Adrenal gland (tissue), 12 donors: ENCODE measurements around the gene GEMIN4. TPM values are rescaled to one million over a fixed set of nuclear protein-coding genes. Genes with fewer than 3 reads are reported as not detected.
"Not testable (repeated sequence)": the region's sequence is repeated elsewhere in the genome, so short reads cannot be mapped to it uniquely, and the experiment has no call there.

Experiments
- DNase-seq, 7 donors: peaks; one replicate each; pipeline ENCODE4 v3.0.0-alpha.2; 2019 to 2020
- H3K27ac ChIP-seq, 5 donors: fragments of 200-600 bp; sonication (generic) in 4 of 5; 1 replicate in 3 of 5; 2 replicates in 2 of 5; pipeline versions ENCODE4 v1.5.1 to v1.8.0; 2016 to 2020; ENCODE audit warnings: mild to moderate bottlenecking in 1 of 5
- H3K27me3 ChIP-seq: fragments of 200-600 bp; 2 replicates; pipeline ENCODE4 v1.8.0; 2021
- H3K36me3 ChIP-seq, 2 donors: fragments of 200-600 bp; replicated peaks in 1 of 2; 1 replicate in 1 of 2; 2 replicates in 1 of 2; pipeline versions ENCODE4 v1.5.1 to v1.8.0; 2018 to 2022
- H3K4me1 ChIP-seq, 2 donors: fragments of 200-600 bp; replicated peaks in 1 of 2; 1 replicate in 1 of 2; 2 replicates in 1 of 2; pipeline versions ENCODE4 v1.5.1 to v1.8.0; 2018 to 2021
- H3K4me3 ChIP-seq, 4 donors: fragments of 200-600 bp; sonication (generic) in 3 of 4; one replicate each; pipeline ENCODE4 v1.5.1; 2016 to 2018
- H3K9me3 ChIP-seq, 3 donors: fragments of 200-600 bp; sonication (generic) in 1 of 3; replicated peaks in 1 of 3; 1 replicate in 2 of 3; 2 replicates in 1 of 3; pipeline versions ENCODE4 v1.5.1 to v1.8.0; 2016 to 2021
- POLR2A ChIP-seq, 2 donors: fragments of 450-650 bp; IDR thresholded peaks; one replicate each; pipeline ENCODE4 v1.6.1; 2017; ENCODE audit warnings: antibody characterized with exemption in 2 of 2, mild to moderate bottlenecking in 2 of 2, moderate library complexity in 1 of 2
- WGBS, 4 donors: extraction: QIAGEN DNeasy Blood & Tissue Kit in 2 of 4; methylation state at CpG; one replicate each; pipeline versions ENCODE4 v1.1.5 to v1.1.7; 2013 to 2017; 5-methylcytosine and 5-hydroxymethylcytosine counted together
- intact Hi-C, 2 donors: fragments of 100-400 bp; cut with DNase I; formaldehyde crosslinking; loops; one replicate each; pipeline versions ENCODE4 v1.14.1 to v1.15.0; 2022 to 2023
- polyA plus RNA-seq, 3 donors: library from polyadenylated mRNA; stranded (reverse); fragments of 200-250 nt in 2 of 3; fragments of 350-450 nt in 1 of 3; fragmentation: Illumina TruSeq in 1 of 3; extraction: RNeasy Lipid Tissue Mini Kit (QIAGEN cat#74804) in 1 of 3; gene quantifications; one replicate each; pipeline ENCODE4 v1.2.3, GENCODE V29; 2013 to 2014
- total RNA-seq, 9 donors: library from RNA; depleted of rRNA in 4 of 9; stranded (reverse); fragments of >200 nt in 4 of 9; fragments of 120-200 nt in 1 of 9; fragmentation: NEBNext Ultra II Directional in 1 of 9; extraction: Animal tissue kit (Norgen Biotek cat#: 25700) in 1 of 9; gene quantifications; one replicate each; pipeline versions ENCODE4 v1.1.0 to v1.2.4, GENCODE V29; 2013 to 2023
- TF ChIP-seq, protein P1 (sequence below), 6 experiments: fragments of 450-650 bp in 4 of 6; fragments of 200-600 bp in 2 of 6; sonication (generic) in 1 of 6; IDR thresholded peaks; 1 replicate in 5 of 6; 2 replicates in 1 of 6; pipeline versions ENCODE4 v1.5.1 to v1.8.0; 2016 to 2021; ENCODE audit warnings: antibody characterized with exemption in 6 of 6, mild to moderate bottlenecking in 2 of 6, moderate library complexity in 1 of 6
- donor health status: healthy with polysubstance abuse.
- donor health status: Bipolar disorder and iron deficiency.
- donor health status: DM: yes; HTN: yes; CAD: no.
- donor health status: DM: no; HTN: no; CAD: no.
- donor health status: DM: no; HTN: no; CAD: no.
- donor health status: DM: yes; HTN: yes; CAD: no.

GEMIN4 gene
- total and polyA plus RNA-seq, 12 donors = 5.3 to 22.8 (median 13.2) TPM

DNA sequence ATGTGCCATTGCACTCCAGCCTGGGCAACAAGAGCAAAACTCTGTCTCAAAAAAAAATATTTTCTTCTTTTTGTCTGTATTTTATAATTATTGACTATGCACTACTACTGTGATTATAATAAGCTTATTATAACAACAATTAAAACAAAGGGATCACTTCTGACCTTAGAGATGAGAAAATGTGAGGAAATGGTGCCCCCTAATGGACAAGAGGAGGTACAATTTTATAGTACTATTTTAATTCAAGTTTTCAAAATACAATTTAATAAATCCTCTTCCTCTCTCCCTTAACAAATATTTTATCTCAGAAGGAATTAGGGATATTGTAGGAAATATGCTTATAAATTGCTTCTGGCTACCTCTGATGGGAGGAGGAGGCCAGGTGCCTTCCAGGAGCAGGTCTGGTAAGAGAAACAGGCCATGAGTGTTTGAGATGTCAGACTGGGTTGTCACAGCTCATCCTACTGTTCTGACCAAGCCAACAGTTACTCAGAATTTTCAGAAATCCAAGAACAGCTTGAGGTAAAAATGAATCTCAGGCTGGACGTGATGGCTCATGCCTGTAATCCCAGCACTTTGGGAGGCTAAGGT lies 51.5 kb downstream of the GEMIN4 start:
- DNase-seq = peak in 1 of 7 donors; percentile 7
- Histone ChIP-seq H3K36me3 (peaks cover 0 to 11% of the 10 kb centered on the region in 2 donors), H3K27ac (no peak overlapping the region), H3K4me3 (no peak overlapping the region), H3K9me3 (no peaks in the 10 kb centered on the region), H3K4me1 (peaks cover 0 to 18% of the 10 kb centered on the region in 2 donors), H3K27me3 (no peaks in the 10 kb centered on the region)
- no peak for TF ChIP-seq POLR2A (IDR thresholded peaks at IDR 0.05)
- TF ChIP-seq, protein P1, sequence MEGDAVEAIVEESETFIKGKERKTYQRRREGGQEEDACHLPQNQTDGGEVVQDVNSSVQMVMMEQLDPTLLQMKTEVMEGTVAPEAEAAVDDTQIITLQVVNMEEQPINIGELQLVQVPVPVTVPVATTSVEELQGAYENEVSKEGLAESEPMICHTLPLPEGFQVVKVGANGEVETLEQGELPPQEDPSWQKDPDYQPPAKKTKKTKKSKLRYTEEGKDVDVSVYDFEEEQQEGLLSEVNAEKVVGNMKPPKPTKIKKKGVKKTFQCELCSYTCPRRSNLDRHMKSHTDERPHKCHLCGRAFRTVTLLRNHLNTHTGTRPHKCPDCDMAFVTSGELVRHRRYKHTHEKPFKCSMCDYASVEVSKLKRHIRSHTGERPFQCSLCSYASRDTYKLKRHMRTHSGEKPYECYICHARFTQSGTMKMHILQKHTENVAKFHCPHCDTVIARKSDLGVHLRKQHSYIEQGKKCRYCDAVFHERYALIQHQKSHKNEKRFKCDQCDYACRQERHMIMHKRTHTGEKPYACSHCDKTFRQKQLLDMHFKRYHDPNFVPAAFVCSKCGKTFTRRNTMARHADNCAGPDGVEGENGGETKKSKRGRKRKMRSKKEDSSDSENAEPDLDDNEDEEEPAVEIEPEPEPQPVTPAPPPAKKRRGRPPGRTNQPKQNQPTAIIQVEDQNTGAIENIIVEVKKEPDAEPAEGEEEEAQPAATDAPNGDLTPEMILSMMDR (IDR thresholded peaks at IDR 0.05) = peak; percentile 64 to 85 (median 71)
- intact Hi-C loops = loop anchor here in 1 of 2 donors (5.0 kb wide), 1 partner anchor 558 kb away; a partner anchor contains a TSS
- WGBS, 4 donors = 47 to 62% (median 52%) methylated on average over 1 of the region's 1 CpG

DNA sequence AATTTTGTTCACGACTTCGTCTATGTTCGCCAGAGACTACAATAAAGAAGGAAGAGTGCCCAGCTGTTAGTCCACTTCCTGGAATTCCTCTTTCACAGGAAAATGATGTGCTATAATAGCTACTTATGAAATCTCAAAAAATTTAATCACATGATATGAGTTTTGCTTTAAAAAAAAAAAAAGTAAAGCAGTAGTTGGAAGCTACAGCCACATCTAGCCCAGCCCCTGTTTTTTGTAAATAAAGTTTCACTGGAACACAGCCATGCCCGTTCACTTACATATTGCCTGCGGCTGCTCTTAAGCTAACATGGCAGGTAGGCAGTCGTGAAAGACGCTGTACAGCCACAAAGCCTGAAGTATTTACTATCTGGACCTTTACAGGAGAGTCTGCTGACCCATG lies 52.7 kb downstream of the GEMIN4 start:
- Histone ChIP-seq H3K4me1 (peaks cover 4 to 19% of the 10 kb centered on the region in 2 donors), H3K27me3 (no peaks in the 10 kb centered on the region), H3K9me3 (no peaks in the 10 kb centered on the region), H3K4me3 (no peak overlapping the region), H3K36me3 (peaks cover 0 to 11% of the 10 kb centered on the region in 2 donors), H3K27ac (peak overlapping the region in 2 of 5 donors; percentile 22 to 43)
- TF ChIP-seq POLR2A (IDR thresholded peaks at IDR 0.05) = no peak
- 75 to 82% (median 77%) methylated on average over 7 of the region's 7 CpGs for WGBS, 4 donors
- DNase-seq = peak in 1 of 7 donors; percentile 13
- intact Hi-C loops = loop anchor here (2.0 to 10.0 kb wide), 3 partner anchors 145 to 287 kb away; a partner anchor contains a TSS

DNA sequence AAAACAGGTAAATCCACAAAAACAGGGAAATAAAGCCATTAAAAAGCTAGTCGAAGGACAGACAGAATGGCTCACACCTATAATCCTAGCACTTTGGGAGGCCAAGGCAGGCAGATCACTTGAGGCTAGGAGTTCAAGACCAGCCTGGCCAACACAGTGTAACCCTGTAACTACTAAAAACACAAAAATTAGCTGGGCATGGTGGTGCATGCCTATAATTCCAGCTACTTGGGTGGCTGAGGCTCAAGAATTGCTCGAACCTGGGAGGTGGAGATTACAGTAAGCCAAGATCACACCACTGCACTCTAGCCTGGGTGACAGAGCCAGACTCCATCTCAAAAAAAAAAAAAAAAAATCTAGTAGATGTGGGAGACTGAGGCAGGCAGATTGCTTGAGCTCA lies 54.0 kb downstream of the GEMIN4 start:
- not testable (repeated sequence) for H3K4me3 ChIP-seq, H3K9me3 ChIP-seq, H3K27me3 ChIP-seq, DNase-seq, H3K27ac ChIP-seq
- Histone ChIP-seq H3K36me3 (peaks cover 0 to 20% of the 10 kb centered on the region in 2 donors), H3K4me1 (peaks cover 4 to 19% of the 10 kb centered on the region in 2 donors)
- intact Hi-C loops = loop anchor here (2.0 to 10.0 kb wide), 3 partner anchors 143 to 286 kb away; a partner anchor contains a TSS
- WGBS, 4 donors = 90 to 100% (median 94%) methylated on average over 2 of the region's 2 CpGs

DNA sequence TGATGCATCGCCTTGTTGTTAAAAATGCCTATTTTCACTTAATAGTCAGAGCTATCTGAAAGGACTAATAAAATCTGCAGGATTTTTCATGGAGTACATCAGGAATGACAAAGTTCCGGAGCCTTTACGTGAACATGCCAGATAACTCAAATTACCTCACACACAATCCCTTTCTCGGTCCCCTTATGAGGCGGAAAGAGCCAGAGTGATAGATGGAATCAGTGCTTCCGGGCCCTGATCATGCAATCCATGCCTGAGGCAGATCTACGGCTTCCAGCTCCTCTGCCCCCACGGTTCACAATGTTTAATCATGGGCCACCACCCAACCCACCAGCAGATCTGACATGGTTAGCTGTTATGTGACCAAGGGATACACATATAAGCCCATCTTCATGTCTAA lies 54.4 kb downstream of the GEMIN4 start:
- TF ChIP-seq, protein P1 (IDR thresholded peaks at IDR 0.05) = no peak
- no peak for TF ChIP-seq POLR2A (IDR thresholded peaks at IDR 0.05)
- Histone ChIP-seq H3K27me3 (no peaks in the 10 kb centered on the region), H3K9me3 (no peaks in the 10 kb centered on the region), H3K4me3 (no peak overlapping the region), H3K4me1 (peaks cover 4 to 19% of the 10 kb centered on the region in 2 donors), H3K27ac (no peak overlapping the region), H3K36me3 (peaks cover 0 to 24% of the 10 kb centered on the region in 2 donors)
- intact Hi-C loops = loop anchor here (2.0 to 10.0 kb wide), 3 partner anchors 143 to 285 kb away; a partner anchor contains a TSS
- WGBS, 4 donors = 93 to 96% (median 94%) methylated on average over 8 of the region's 8 CpGs
- no peak for DNase-seq

DNA sequence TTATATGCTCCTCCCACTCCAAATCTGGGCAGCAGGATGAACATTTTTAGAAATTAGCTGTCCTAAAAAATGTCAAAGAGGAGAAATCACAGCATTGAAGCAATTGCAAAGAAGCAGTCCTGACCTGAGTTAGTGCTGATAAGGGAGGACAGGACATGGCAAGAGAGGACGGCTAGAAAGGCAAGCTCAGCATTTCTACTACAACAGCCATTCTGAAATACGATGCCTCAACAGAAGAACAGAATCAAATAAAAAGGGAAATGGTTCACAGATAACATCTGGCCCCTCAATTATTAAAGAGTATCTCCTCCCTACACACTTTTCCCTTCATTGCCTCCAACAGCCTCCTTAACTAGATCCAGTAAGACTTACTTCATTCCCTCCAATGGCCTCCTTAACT lies 55.7 kb downstream of the GEMIN4 start:
- Histone ChIP-seq H3K27me3 (no peaks in the 10 kb centered on the region), H3K9me3 (no peaks in the 10 kb centered on the region), H3K4me1 (peaks cover 4 to 19% of the 10 kb centered on the region in 2 donors), H3K36me3 (peaks cover 0 to 34% of the 10 kb centered on the region in 2 donors), H3K4me3 (no peak overlapping the region), H3K27ac (peak overlapping the region in 2 of 5 donors; percentile 27 to 59)
- no peak for DNase-seq
- TF ChIP-seq POLR2A (IDR thresholded peaks at IDR 0.05) = no peak
- TF ChIP-seq, protein P1 (IDR thresholded peaks at IDR 0.05) = no peak
- intact Hi-C loops = loop anchor here (5.0 to 10.0 kb wide), 2 partner anchors 142 to 284 kb away; a partner anchor contains a TSS
- 44 to 64% (median 61%) methylated on average over 2 of the region's 2 CpGs for WGBS, 4 donors

Other genes starting within 250 kb of the GEMIN4 start
- gene VPS53, start 37.4 kb downstream of the GEMIN4 start, total RNA-seq = 10 to 100 TPM; 18.1 to 87.7 (median 47.9) TPM
- 10 to 100 TPM; 12.6 to 26.5 (median 19.1) TPM for gene VPS53, start 37.4 kb downstream of the GEMIN4 start, polyA plus RNA-seq
- 1 to 10 TPM in 8 of 9 donors, under 1 TPM in 1; 0.72 to 8.7 (median 4.9) TPM for gene TLCD3A, start 19.7 kb downstream of the GEMIN4 start, total RNA-seq
- gene TLCD3A, start 19.7 kb downstream of the GEMIN4 start, polyA plus RNA-seq = 1 to 10 TPM; 2.2 to 6.6 (median 2.6) TPM
- 100 to 1,000 TPM in 1 of 9 donors, 10 to 100 TPM in 8; 57.1 to 107 (median 75.3) TPM for gene GLOD4, start 30.0 kb upstream of the GEMIN4 start, total RNA-seq
- 100 to 1,000 TPM in 1 of 3 donors, 10 to 100 TPM in 2; 29.8 to 106 (median 33.2) TPM for gene GLOD4, start 30.0 kb upstream of the GEMIN4 start, polyA plus RNA-seq
- gene MRM3, start 30.1 kb upstream of the GEMIN4 start, total RNA-seq = 10 to 100 TPM; 18.0 to 34.6 (median 20.0) TPM
- gene MRM3, start 30.1 kb upstream of the GEMIN4 start, polyA plus RNA-seq = 10 to 100 TPM; 12.9 to 15.4 (median 13.0) TPM
- 10 to 100 TPM in 7 of 9 donors, 1 to 10 TPM in 2; 3.6 to 24.7 (median 12.8) TPM for gene NXN, start 227.5 kb upstream of the GEMIN4 start, total RNA-seq
- 1 to 10 TPM; 3.9 to 9.6 (median 5.7) TPM for gene NXN, start 227.5 kb upstream of the GEMIN4 start, polyA plus RNA-seq
- 10 to 100 TPM; 13.7 to 49.0 (median 15.3) TPM for gene TIMM22, start 244.9 kb upstream of the GEMIN4 start, total RNA-seq
- gene TIMM22, start 244.9 kb upstream of the GEMIN4 start, polyA plus RNA-seq = 10 to 100 TPM in 1 of 3 donors, 1 to 10 TPM in 2; 7.8 to 17.8 (median 8.4) TPM